Fibroblast of lung (primary cell): Measurements from ENCODE around the gene MAP1LC3B.

Experiments used
- CTCF ChIP-seq, 2 donors: IDR thresholded peaks in 1 of 2; conservative IDR thresholded peaks in 1 of 2; 1 replicate in 1 of 2; 2 replicates in 1 of 2; pipeline ENCODE4 v1.5.1; 2011 to 2012; ENCODE audit warnings: low read length in 2 of 2, control low read depth in 1 of 2, inconsistent platforms in 1 of 2, low read depth in 1 of 2, mild to moderate bottlenecking in 1 of 2
- EZH2 ChIP-seq: IDR thresholded peaks from 2 replicates; pipeline ENCODE4 v1.5.1; 2012; ENCODE audit warnings: low read length, control low read depth, mild to moderate bottlenecking; ENCODE audit errors: missing control alignments

GRCh38 chr16:87356491-87356853 is 35.7 kb upstream of the MAP1LC3B start:
- TF ChIP-seq CTCF (conservative IDR thresholded peaks at IDR 0.05 in 1 of 2, IDR thresholded peaks at IDR 0.05 in 1 of 2; ENCODE audit: low read depth in 1 of 2, low read length in 2 of 2) (no peak), EZH2 (no peak)
